NCI-H460 (cell line): Measurements from ENCODE around the gene METTL23. TPM values are rescaled to one million over a fixed set of nuclear protein-coding genes. Genes with fewer than 3 reads are reported as not detected.

Experiments used
- DNase-seq: peaks from one replicate; pipeline ENCODE4 v3.0.0-alpha.2; 2016; ENCODE audit warnings: low read depth; ENCODE audit errors: extremely low read depth
- small RNA-seq, 2 experiments: library from RNA; depleted of rRNA; stranded (forward); fragments of <200 nt; gene quantifications; one replicate each; pipeline ENCODE3, GENCODE V24; 2014
- total RNA-seq: library from RNA; depleted of rRNA; stranded (reverse); fragments of >200 nt; shearing (Covaris generic); gene quantifications from 2 replicates; pipeline ENCODE4 v1.2.3, GENCODE V29; 2014; rRNA removed

METTL23 gene
- total RNA-seq, 1 experiment from 2014 or later, result 51.2 TPM

DNA sequence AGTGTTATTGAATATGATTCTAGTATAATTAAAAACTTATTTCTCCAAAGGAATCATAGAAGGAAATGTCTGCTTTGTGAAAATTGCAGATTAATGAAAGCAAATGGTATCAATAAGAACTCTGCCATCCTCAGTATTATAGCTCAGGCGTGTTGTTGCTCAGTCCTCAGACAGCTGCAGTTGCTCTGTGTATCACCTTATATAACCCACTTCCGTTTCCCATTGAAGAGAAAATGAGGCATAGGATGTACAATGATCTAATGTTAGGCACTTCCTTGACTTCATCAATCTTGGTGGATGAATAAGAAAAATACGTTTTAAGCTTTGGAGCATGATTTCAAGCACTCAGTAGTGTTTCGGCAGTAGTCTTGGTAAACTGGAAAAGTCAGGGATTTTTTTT lies 25.4 kb downstream of the METTL23 start:
- no peak for DNase-seq

DNA sequence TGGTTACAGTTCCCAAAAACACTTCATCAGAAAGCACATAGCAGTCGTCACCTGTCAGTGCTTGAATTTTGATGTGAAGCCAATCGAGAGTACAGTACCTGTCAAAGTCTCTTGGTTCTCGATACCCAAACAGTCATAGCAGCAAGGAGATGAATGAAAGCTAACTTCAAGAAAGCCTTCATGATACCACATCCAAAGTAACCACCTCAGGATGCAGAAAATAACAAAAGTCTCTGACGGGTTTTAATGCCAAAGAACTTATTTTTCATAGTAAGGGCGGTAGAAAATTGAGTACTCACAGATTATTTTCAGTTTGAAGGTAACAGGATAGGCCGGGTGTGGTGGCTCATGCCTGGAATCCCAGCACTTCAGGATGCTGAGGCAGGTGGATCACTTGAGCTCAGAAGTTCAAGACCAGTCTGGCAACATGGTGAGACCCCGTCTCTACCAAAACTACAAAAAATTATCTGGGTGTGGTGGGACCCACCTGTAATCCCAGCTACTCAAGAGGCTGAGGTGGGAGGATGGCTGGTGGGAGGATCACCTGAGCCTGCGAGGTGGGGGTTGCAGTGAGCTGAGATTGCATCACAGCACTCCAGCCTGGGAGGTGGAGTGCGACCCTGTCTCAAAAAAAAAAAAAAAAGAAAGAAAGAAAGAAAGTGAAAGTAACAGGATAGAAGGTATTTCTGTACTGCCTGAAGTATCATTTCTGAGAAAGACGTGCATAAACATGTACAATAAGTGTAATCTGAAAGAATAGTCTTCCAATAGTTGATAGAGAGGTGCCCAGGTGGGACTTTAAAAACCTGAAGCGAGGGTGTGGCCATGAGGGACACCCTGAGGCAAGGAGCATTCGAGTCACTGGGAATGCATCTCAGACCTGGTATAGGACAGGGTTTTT lies 26.7 kb downstream of the METTL23 start:
- DNase-seq, result no peak

DNA sequence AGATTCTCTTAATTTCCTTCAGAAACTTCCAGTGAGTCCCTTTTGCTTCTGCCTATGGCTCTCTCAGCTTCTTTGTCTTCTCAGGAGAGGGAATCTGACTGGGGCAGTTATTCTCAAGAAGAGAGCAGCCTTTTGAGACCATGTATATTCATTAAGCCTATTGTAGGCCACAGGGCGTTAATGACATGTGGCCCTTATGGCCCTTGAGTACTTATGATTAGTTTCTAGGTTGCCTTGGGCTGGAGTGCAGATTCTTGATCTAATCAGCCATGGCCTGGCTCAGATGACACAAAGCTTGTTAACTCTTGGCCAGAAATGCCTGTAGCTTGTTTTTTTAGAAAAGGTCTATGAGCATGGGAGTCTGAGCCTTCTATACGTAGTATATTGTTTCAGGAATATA lies 28.6 kb downstream of the METTL23 start:
- no peak for DNase-seq

DNA sequence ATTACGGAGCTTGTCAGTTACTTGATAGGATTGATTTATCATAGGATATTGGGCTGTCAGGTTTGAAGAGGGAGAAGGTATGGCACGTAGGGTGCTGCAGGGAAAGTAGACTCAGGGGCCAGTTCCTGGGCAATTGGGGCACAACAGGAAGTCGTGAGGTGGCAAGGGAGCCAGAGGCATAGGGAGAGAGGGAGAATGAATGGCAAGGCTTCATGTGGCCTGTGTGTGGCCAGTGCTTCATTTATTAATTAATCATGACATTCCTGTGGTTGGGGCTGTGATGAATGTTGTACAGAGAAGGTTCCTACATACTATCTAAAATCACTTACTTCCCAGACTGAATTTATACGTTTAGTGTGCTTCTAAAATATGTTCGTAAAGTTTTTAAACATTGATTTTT lies 30.6 kb downstream of the METTL23 start:
- DNase-seq, result no peak

DNA sequence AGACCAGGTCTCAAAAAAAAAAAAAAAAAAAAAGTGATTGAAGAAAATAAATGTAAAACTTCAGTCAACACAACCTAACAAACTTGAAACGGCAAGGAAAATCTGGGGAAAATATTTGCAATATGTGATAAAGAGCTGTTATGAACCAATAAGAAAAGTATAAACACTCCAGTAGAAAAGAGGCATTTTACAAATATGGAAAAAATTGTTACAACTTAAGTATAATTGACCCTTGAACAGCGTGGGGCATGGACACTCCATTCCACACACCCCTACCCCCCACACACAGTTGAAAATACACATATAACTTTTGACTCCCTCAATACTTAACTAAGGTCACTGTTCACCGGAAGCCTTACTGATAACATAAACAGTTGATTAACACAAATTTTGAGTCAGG lies 31.9 kb downstream of the METTL23 start:
- DNase-seq, result no peak

DNA sequence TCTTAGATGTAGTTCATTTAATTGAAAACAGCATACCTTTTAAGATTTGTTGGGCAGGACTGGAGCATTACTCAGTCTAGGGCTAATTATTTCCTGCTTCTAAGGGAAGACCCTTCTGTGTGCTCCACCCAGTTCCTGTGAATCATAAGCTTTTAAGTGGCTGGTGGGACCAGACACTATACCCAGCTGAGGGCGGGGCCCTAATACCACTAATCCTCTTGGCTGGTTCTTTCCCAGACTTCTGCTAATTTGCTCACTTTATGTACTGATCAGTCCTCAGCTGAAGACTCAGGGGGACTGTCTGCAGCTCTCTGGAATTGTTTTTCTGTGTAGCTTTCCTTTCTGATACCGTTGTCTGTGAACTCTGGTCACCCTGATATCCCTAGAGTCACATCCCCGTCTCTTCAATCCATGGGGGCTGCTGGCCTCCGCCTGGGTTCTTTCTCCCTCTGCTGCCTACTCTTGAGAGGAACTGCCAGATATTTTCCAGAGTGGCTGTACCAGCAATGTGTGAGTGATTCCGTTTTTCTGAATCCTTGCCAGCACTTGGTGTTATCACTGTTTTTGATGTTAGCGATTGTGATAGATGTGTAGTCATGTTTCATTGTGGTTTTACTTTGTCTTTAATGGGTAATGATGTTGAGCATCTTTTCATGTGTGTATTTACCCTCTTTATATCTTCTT lies 46.3 kb downstream of the METTL23 start:
- no peak for DNase-seq

DNA sequence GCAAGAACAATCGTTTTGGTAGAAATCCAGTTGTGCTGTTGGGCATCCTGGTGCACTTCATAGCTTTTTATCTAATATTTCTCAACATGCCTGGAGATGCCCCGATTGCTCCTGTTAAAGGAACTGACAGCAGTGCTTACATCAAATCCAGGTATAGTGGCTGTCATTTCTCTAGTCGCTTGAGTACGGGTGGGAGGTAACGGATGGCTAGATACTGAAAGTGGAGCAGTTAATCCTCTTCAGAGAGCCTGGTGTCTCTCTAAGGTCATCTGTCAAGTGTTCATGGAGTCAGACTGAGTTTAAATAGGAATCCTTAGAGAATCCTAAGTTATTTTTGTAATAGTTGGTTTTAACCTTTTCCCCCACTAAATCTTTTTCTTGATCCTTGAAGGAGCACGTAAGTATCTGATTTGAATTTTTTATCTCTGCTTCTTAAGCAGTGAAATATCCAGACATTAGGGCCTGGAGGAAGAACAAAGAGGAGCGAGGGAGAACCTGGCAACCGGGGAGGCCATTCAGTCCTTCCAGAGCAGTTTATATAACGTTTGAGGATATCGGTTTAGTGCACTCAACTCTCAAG lies 48.5 kb downstream of the METTL23 start:
- no peak for DNase-seq

DNA sequence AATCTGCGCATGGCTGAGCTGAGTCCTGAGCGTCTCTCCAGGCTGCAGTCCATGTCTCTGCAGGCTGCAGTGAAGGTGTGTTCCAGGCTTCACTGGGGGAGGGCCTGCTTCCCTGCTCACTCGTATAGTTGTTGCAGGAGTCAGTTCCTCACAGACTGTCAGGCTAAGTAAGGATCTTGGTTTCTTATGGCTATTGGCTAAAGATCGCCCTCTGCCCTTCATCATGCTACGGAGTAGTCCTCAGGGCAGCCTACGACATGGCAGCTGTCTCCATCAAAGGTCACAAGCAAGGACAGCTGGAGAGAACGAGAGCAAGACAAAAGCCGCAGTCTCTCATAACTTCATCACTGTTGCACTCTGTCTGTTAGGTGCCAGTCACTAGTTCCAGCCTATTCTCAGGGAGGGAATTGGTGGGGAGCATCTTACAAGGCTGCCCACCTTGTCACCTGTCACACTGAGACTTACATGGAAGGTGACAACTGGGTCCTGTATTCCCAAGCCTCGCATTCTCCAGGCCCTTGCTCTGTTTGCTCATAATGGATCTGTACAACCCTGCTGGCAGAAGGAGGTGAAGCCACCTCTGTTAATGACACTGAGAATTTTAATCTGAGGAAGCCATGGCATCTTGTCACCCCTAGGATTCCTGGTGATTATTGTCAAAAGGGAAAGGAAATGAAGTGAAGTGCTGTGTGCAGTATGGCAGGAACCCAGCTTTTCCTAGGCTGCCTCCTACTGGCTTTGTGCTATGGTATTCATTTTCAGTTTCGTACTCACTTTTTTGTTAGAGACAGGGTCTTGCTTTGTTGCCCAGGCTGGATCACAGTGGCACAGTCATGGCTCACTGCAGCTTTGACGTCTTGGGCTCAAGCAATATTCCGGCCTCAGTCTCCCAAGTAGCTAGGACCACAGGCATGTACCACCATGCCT lies 54.7 kb downstream of the METTL23 start:
- DNase-seq, result no peak

DNA sequence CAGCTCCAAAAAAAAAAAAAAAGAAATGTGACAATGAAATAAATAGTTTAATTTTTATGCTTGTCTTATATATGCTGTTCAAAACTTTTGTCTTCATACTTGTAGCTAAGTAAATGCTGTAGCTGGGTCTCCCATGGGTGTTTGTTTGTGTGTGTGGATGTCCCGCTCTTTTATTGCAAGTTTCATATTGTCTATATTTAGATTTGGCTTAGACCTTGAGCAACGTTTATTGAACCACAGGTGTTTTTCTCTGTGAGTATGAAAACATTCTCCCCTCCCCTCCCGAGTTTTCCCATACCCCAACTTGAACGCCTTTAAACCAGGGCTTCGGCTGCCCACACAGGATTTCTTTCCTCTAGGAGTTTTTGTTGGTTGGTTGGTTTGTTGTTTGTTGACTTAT lies 56.5 kb downstream of the METTL23 start:
- DNase-seq, result no peak

Small RNA genes lying within 50 kb of the gene (small RNA-seq; reads per million reads assigned to genes)
- 0 reads per million in 2 experiments for gene AC005837.3
- gene RF02271, result 0 reads per million in 2 experiments
- gene RNU6-97P, result 0 reads per million in 2 experiments
- 0 to 0.35 reads per million in 2 experiments for gene RNY4P36

Other genes with a start within 250 kb of the METTL23 start
- gene RHBDF2, start 225.4 kb upstream of the METTL23 start, total RNA-seq, result 21.5 and 28.1 TPM in 2 replicates
- gene CYGB, start 189.1 kb upstream of the METTL23 start, total RNA-seq, result 2.8 TPM in 2 replicates
- not detected in 2 replicates for gene PRCD, start 186.8 kb upstream of the METTL23 start, total RNA-seq
- gene ST6GALNAC2, start 141.0 kb upstream of the METTL23 start, total RNA-seq, result 1.4 and 3.1 TPM in 2 replicates
- not detected in 2 replicates for gene ST6GALNAC1, start 83.1 kb upstream of the METTL23 start, total RNA-seq
- 30.8 and 35.1 TPM in 2 replicates for gene MXRA7, start 15.9 kb upstream of the METTL23 start, total RNA-seq
- gene JMJD6, start 233 bp upstream of the METTL23 start, total RNA-seq, result 20.9 and 24.7 TPM in 2 replicates
- 211 and 218 TPM in 2 replicates for gene SRSF2, start 10.5 kb downstream of the METTL23 start, total RNA-seq
- 33.2 and 41.1 TPM in 2 replicates for gene MFSD11, start 11.3 kb downstream of the METTL23 start, total RNA-seq
- gene MGAT5B, start 141.6 kb downstream of the METTL23 start, total RNA-seq, result 0.72 and 1.2 TPM in 2 replicates